Spleen (tissue), 11 donors: ENCODE results near the gene MACROD2. TPM values are rescaled to one million over a fixed set of nuclear protein-coding genes. Genes with fewer than 3 reads are reported as not detected.

Experiments
- DNase-seq: peaks from one replicate; pipeline ENCODE4 v3.0.0-alpha.2; 2020
- H3K27ac ChIP-seq, 8 donors: fragments of 200-600 bp; sonication (generic) in 7 of 8; 1 replicate in 4 of 8; 2 replicates in 4 of 8; pipeline versions ENCODE4 v1.5.0 to v1.8.0; 2016 to 2021; ENCODE audit warnings: inconsistent platforms in 4 of 8, mild to moderate bottlenecking in 4 of 8, moderate library complexity in 1 of 8
- H3K27me3 ChIP-seq, 7 donors: fragments of 200-600 bp; sonication (generic) in 6 of 7; replicated peaks in 1 of 7; 1 replicate in 4 of 7; 2 replicates in 3 of 7; pipeline versions ENCODE4 v1.5.0 to v1.8.0; 2016 to 2021; ENCODE audit warnings: inconsistent platforms in 3 of 7, mild to moderate bottlenecking in 1 of 7
- H3K36me3 ChIP-seq, 6 donors: fragments of 200-600 bp; sonication (generic) in 5 of 6; 1 replicate in 4 of 6; 2 replicates in 2 of 6; pipeline versions ENCODE4 v1.5.0 to v1.8.0; 2016 to 2021; ENCODE audit warnings: inconsistent platforms in 2 of 6
- H3K4me1 ChIP-seq, 6 donors: fragments of 200-600 bp; sonication (generic) in 5 of 6; 1 replicate in 3 of 6; 2 replicates in 3 of 6; pipeline versions ENCODE4 v1.5.0 to v1.8.0; 2016 to 2021; ENCODE audit warnings: inconsistent platforms in 3 of 6
- H3K4me3 ChIP-seq, 8 donors: fragments of 200-600 bp; sonication (generic) in 7 of 8; 1 replicate in 4 of 8; 2 replicates in 4 of 8; pipeline versions ENCODE4 v1.5.0 to v1.8.0; 2016 to 2021; ENCODE audit warnings: inconsistent platforms in 4 of 8, mild to moderate bottlenecking in 4 of 8, moderate library complexity in 2 of 8
- H3K9me3 ChIP-seq, 8 donors: fragments of 200-600 bp; sonication (generic) in 7 of 8; 1 replicate in 4 of 8; 2 replicates in 4 of 8; pipeline versions ENCODE4 v1.5.0 to v1.8.0; 2016 to 2021; ENCODE audit warnings: inconsistent platforms in 4 of 8
- CTCF ChIP-seq, 11 experiments: fragments of 200-600 bp in 7 of 11; fragments of 450-650 bp in 4 of 11; sonication (generic) in 4 of 11; IDR thresholded peaks in 8 of 11; conservative IDR thresholded peaks in 3 of 11; 1 replicate in 7 of 11; 2 replicates in 4 of 11; pipeline versions ENCODE4 v1.4.0 to v1.8.0; 2016 to 2021; ENCODE audit warnings: antibody characterized with exemption in 11 of 11, inconsistent platforms in 4 of 11, mild to moderate bottlenecking in 1 of 11
- POLR2A ChIP-seq, 3 donors: fragments of 450-650 bp; IDR thresholded peaks; one replicate each; pipeline ENCODE4 v1.5.1; 2017; ENCODE audit warnings: antibody characterized with exemption in 3 of 3, mild to moderate bottlenecking in 1 of 3
- POLR2AphosphoS5 ChIP-seq, 3 donors: sonication (generic); formaldehyde crosslinking; IDR thresholded peaks; one replicate each; pipeline ENCODE4 v1.5.1; 2017; ENCODE audit warnings: antibody characterized with exemption in 3 of 3
- WGBS, 5 donors: extraction: QIAGEN DNeasy Blood & Tissue Kit in 3 of 5; methylation state at CpG; one replicate each; pipeline versions ENCODE4 v1.1.5 to v1.1.7; 2013 to 2018; 5-methylcytosine and 5-hydroxymethylcytosine counted together
- intact Hi-C: fragments of 100-400 bp; cut with DNase I; formaldehyde crosslinking; loops from one replicate; pipeline ENCODE4 v1.15.0; 2023; ENCODE audit warnings: low total_unique reads
- polyA plus RNA-seq, 3 donors: library from polyadenylated mRNA; stranded (reverse); fragments of 200-250 nt; gene quantifications; one replicate each; pipeline ENCODE4 v1.2.1, GENCODE V29; 2013
- total RNA-seq, 7 donors: library from RNA; depleted of rRNA in 3 of 7; stranded (reverse); fragments of >200 nt in 3 of 7; fragmentation: NEBNext Ultra II Directional in 4 of 7; extraction: Animal tissue kit (Norgen Biotek cat#: 25700) in 4 of 7; gene quantifications; one replicate each; pipeline versions ENCODE4 v1.1.0 to v1.2.1, GENCODE V29; 2016 to 2021
- donor health status: healthy with polysubstance abuse.
- donor health status: DM: no; HTN: no; CAD: no; lungs with moderate emphysema.
- donor health status: DM: no; HTN: no; CAD: no.
- donor health status: Bipolar disorder and iron deficiency.
- donor health status: healthy.
- donor health status: DM: no; HTN: no; CAD: no.
- donor health status: DM: yes; HTN: yes; CAD: no.

The MACROD2 gene
- total and polyA plus RNA-seq, 10 donors = 1.5 to 4.7 (median 3.4) TPM

DNA sequence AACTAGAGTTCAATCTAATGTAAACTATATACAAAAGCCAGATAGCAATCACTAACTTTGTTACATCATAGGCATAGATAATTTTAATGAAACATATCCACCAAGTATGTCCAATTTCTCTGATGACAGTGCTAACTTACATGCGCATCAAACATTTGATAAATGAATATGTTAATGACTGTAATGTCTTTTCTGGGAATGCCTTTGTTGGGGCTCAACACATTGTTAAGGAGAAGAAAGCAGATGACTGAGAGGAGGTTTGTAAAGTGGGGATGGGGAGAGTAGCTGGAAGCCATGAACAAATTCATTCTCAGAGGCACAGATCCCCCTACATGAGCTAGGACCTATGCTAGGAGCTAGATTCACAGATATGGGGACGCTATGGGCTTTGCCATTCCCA lies 1627.9 kb downstream of the MACROD2 start:
- no peaks in the 10 kb centered on the region for H3K27me3 ChIP-seq
- no peaks in the 10 kb centered on the region for H3K9me3 ChIP-seq
- H3K36me3 ChIP-seq = no peaks in the 10 kb centered on the region
- H3K4me1 ChIP-seq = no peaks in the 10 kb centered on the region
- intact Hi-C loops = no loop called here
- WGBS, 5 donors = 90 to 96% (median 91%) methylated on average over 2 of the region's 2 CpGs
- TF ChIP-seq CTCF (IDR thresholded peaks at IDR 0.05 in 8 of 11, conservative IDR thresholded peaks at IDR 0.05 in 3 of 11) = no peak
- TF ChIP-seq POLR2A (IDR thresholded peaks at IDR 0.05) = no peak
- no peak for TF ChIP-seq POLR2AphosphoS5 (IDR thresholded peaks at IDR 0.05)
- H3K4me3 ChIP-seq = no peak overlapping the region
- DNase-seq = no peak
- H3K27ac ChIP-seq = no peak overlapping the region

DNA sequence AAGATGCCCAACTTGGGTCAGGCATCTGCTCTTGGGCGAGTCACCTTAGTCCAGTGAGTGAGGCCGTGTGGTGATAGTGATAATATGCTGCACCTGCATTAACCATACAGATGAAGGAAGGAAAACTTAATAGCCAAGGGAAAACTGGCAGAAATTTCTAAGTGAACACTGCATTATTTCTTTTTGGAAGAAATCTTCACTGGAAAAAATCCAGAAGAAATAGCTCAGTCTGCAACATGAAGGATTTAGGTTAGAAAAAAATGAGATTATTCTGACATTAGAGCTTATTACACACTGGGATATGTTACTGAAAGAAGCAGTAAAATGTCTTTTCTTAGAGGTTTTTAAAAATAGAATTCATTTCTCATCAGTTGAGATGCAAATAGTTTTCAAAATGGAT lies 1630.7 kb downstream of the MACROD2 start:
- no peak for TF ChIP-seq CTCF (IDR thresholded peaks at IDR 0.05 in 8 of 11, conservative IDR thresholded peaks at IDR 0.05 in 3 of 11)
- TF ChIP-seq POLR2AphosphoS5 (IDR thresholded peaks at IDR 0.05) = no peak
- no peak for TF ChIP-seq POLR2A (IDR thresholded peaks at IDR 0.05)
- no peaks in the 10 kb centered on the region for H3K9me3 ChIP-seq
- no peaks in the 10 kb centered on the region for H3K36me3 ChIP-seq
- no peak overlapping the region for H3K4me3 ChIP-seq
- no peaks in the 10 kb centered on the region for H3K27me3 ChIP-seq
- intact Hi-C loops = no loop called here
- no peak overlapping the region for H3K27ac ChIP-seq
- no peak for DNase-seq
- no peaks in the 10 kb centered on the region for H3K4me1 ChIP-seq
- 80 to 97% (median 85%) methylated on average over 2 of the region's 2 CpGs for WGBS, 5 donors

DNA sequence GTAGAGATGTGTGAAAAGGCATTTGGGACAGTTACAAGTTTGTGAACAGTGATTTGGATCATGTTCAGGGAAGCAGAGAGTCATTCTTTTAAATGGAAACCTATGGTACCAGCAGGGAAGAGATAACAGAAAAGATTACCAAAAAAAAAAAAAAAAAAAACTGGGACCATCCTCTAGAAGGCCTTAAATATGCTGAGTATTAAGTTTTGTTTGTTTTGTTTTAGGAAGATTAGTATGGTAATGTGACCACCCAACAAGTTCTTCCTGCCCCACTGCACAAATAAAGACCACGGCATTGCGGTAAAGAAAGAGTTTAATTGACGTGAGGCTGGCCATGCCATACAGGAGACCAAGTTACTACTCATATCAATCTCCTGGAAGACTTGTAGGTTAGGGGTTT lies 1631.8 kb downstream of the MACROD2 start:
- TF ChIP-seq POLR2A (IDR thresholded peaks at IDR 0.05) = no peak
- no peak for TF ChIP-seq CTCF (IDR thresholded peaks at IDR 0.05 in 8 of 11, conservative IDR thresholded peaks at IDR 0.05 in 3 of 11)
- no peak for TF ChIP-seq POLR2AphosphoS5 (IDR thresholded peaks at IDR 0.05)
- no peaks in the 10 kb centered on the region for H3K4me1 ChIP-seq
- H3K27ac ChIP-seq = no peak overlapping the region
- H3K27me3 ChIP-seq = peaks cover 0 to 2% (median 0%) of the 10 kb centered on the region in 7 donors
- 59 to 83% (median 66%) methylated on average over 3 of the region's 3 CpGs for WGBS, 5 donors
- H3K36me3 ChIP-seq = no peaks in the 10 kb centered on the region
- no peak for DNase-seq
- no peaks in the 10 kb centered on the region for H3K9me3 ChIP-seq
- no peak overlapping the region for H3K4me3 ChIP-seq
- intact Hi-C loops = no loop called here

DNA sequence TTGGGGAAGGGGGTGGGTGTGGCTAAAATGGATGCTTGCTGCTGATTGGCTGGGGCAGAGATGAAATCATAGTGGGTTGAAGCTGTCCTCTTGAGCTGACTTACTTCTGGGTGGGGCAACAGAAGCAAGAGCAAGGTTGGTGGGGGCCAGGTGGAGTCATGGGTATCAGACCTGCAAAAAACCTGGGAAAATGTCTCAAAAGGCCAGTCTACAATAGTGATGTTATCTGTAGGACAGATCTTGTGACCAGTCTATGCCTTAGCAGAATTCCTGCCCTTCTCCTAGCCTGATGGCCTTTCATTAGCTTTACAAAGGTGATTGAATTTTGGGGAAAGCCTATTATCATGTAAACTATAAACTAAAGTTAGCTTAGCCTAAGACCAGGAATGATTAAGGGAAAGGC lies 1632.2 kb downstream of the MACROD2 start:
- TF ChIP-seq CTCF (IDR thresholded peaks at IDR 0.05 in 8 of 11, conservative IDR thresholded peaks at IDR 0.05 in 3 of 11) = no peak
- no peak for TF ChIP-seq POLR2AphosphoS5 (IDR thresholded peaks at IDR 0.05)
- TF ChIP-seq POLR2A (IDR thresholded peaks at IDR 0.05) = no peak
- no peaks in the 10 kb centered on the region for H3K9me3 ChIP-seq
- no peak overlapping the region for H3K27ac ChIP-seq
- no peak overlapping the region for H3K4me3 ChIP-seq
- no peak for DNase-seq
- no peaks in the 10 kb centered on the region for H3K36me3 ChIP-seq
- intact Hi-C loops = no loop called here
- H3K4me1 ChIP-seq = no peaks in the 10 kb centered on the region
- H3K27me3 ChIP-seq = peaks cover 0 to 2% (median 0%) of the 10 kb centered on the region in 7 donors
